Activated CD4-positive, CD25-positive, alpha-beta regulatory T cell (primary cell): Measurements from ENCODE around the gene RAET1G.
"Not testable (repeated sequence)": the region's sequence is repeated elsewhere in the genome, so short reads cannot be mapped to it uniquely, and the experiment has no call there.

Experiments
- DNase-seq, 4 experiments: peaks; one replicate each; lab custom pipeline; 2025; lab: John Stamatoyannopoulos, UW

Gene RAET1G

DNA sequence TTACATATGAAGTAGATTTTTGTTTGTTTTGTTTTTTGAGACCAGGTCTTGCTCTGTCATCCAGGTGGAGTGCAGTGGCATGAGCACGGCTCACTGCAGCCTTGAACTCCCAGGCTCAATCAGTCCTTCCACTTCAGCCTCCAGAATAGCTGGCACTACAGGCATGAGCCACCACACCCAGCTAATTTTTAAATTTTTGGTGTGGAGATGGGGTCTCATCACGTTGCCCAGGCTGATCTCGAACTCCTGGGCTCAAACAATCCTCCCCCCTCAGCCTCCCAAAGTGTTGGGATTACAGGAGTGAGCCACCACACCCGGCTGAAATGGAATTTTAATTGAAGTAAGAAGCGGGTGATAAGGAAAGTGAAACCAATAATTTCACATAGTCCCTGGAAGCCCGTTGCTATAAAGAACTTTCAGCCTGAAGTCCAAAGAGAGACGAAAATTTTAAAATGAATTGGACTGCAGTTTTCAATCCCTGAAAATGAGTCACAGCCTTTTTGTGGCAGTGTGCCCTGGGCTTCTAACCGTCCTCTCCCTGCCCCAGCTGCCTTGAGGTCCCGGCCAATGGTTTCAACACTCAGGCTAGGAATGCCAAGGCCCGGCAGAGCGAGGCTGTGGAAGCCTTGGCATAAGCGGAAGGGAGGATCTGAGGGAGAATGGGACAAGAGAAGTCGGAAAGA, 25.8 kb downstream of the RAET1G start:
- DNase-seq: no peak

DNA sequence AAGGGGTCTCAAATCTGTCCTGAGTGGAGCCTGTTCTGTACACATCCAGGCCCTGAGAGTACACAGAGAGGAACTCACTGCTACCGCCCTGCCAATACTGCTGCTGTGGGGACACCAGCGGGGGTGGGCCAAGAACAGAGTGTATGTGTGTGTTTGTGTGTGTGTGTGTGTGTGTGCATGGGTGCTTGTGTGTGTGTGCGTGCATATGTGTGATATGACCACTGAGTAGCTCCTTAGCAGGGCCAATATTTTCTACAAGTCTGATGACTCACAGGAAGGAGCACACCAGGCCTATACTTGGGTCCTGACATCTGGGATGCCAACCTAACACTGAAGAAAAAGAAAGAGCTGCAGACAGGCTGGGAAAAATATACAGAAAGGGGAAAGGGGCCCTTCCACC, 26.4 kb downstream of the RAET1G start:
- no peak for DNase-seq

DNA sequence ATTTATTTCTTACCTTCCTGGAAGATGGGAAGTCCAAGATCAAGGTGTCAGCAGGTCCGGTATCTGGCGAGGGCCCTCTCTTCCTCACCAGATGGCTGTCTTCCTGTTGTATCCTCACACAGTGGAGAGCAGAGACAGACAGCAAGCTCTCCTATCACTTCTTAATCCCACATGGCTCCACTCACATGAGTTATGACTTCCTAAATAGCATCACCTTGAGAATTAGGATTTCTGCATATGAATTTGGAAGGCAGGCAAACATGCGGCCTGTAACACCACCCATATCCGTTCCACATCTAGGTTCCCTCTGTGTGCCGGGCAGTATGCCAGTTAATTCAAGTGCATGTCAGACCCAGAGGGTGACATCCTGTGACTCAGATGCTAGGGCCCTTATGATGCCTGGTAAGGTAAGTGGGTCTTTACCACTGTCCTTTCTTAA, 27.1 kb downstream of the RAET1G start:
- no peak for DNase-seq

DNA sequence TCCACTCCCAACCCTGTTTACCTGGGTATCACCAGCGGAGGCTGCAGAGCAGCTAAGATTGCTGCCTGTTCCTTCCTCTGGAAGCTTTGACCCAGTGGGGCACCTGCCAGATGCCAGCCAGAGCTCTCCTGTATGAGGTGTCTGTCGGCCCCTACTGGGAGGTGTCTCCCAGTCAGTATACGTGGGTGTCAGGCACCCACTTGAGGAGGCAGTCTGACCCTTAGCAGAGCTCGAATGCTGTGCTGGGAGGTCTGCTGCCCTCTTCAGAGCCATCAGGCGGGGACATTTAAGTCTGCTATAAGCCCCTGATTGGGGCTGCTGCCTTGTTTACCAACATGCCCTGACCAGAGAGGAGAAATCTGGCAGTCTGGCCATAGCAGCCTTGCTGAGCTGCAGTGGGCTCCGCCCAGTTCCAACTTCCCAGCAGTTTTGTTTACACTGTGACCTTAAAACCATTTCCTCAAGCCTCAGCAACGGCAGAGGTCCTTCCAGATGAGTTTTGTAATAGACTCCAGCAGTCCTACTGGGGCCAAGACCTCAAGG, 27.8 kb downstream of the RAET1G start:
- no peak for DNase-seq

GRCh38 chr6:149891864-149892263, 31.1 kb downstream of the RAET1G start:
- not testable (repeated sequence) for DNase-seq

- DNase-seq: no peak
Observed at GRCh38 chr6:149891259-149891658, 31.7 kb downstream of the RAET1G start.

GRCh38 chr6:149890629-149891045, 32.3 kb downstream of the RAET1G start:
- DNase-seq: no peak

DNA sequence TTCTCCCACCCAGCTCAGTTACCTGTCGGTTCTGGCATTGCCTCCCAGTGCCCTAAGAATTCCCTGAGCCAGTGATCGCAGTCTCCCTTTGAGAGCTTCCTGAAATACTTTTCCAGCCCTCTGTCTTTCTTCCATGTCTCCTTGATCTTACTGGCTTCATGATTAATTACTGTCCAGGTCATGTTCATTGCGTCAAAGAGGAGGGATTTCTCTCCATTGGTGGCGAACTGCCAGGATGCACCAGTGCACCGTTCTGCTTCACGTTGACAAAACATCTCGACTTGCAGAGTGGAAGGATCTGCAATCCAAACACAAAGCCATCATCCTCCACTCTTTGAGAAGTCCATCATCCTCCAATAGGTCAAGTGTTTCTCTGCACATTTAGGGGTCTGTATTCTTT, 33.6 kb downstream of the RAET1G start:
- no peak for DNase-seq

GRCh38 chr6:149888659-149889058, 34.3 kb downstream of the RAET1G start:
- DNase-seq: no peak

GRCh38 chr6:149888093-149888492, 34.8 kb downstream of the RAET1G start:
- no peak for DNase-seq

GRCh38 chr6:149887343-149887742, 35.6 kb downstream of the RAET1G start:
- no peak for DNase-seq

GRCh38 chr6:149885888-149886287, 37.0 kb downstream of the RAET1G start:
- no peak for DNase-seq

DNA sequence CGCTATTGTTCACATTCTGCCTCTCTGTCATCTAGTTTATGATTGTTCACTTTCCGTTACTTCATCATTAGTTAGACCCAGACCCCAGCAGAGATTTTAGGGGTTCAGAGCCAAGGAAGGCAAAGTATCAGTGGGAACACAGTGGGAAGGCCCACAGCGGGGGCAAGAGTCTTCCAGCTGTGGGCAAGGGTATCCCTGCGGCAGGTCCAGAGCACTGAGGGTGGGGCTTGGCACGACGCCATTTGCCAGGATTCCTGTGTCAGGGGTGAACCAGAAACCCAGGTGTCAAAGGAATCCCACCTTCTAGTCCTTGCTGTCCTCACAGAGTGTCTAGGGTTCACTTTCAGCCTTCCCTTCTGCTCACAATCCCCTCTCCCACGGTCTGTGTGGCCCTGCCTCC, 38.3 kb downstream of the RAET1G start:
- no peak for DNase-seq

GRCh38 chr6:149884215-149884614, 38.7 kb downstream of the RAET1G start:
- no peak for DNase-seq

GRCh38 chr6:149881860-149882259, 41.1 kb downstream of the RAET1G start:
- no peak for DNase-seq

DNA sequence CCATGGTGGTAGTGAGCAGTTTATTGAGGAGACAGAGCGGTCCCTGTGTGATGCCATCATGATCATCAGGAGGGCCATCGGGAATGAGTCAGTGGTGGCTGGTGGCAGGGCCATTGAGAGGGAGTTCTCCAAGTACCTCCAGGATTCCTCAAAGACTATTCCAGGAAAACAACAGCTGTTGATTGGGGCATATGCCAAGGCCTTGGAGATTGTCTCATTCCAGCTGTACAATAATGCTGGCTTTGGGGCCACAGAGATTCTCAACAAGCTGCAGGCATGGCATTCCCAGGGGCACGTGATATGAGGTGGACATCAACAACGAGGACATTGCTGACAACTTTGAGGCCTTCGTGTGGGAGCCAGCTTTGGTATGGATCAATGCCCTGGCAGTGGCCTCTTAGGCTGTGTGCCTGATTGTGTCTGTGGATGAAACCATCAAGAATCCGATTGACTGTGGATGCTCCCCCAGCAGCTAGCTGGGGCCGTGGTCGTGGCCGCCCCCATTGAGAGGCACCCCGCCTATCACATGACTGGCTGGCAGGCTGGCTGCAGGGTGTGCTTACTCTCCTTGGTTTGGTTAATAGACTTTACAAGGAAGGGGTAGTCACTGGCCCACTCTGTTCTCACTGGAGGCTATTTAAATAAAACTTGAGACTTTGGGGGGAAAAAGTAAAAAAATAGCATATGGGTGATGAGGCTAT, 41.7 kb downstream of the RAET1G start:
- DNase-seq: no peak

GRCh38 chr6:149877659-149878058, 45.3 kb downstream of the RAET1G start:
- no peak for DNase-seq

DNA sequence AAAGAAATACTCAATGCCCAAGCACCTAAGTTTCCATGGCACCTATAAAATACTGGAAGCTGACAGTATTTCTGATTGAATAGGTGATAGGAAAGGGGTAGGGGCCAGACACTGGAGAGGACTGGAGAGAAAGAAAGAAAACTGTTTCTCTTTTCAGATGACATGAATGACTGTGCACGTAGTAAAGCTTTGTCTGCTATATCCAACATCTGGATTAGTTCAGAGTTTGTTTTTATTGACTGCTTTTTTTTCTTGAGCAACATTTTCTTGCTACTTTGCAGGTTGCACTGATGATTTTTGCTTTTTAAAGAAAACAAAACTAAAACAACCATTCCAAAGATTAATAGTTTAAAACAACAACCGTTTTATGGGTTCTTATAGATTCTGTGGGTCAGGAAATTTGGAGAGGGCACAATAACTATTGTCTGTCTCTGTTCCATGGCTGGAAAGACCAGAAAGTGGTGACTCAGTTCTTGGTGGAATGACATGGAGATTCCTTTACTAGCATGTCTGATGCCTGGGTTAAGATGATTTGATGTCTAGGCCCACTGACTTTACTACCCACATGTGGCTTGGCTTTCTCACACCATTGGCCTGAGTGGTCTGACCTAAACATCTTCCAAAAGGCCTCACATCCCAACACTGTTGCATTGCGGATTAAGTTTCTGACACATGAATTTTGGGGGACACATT, 46.5 kb downstream of the RAET1G start:
- no peak for DNase-seq

GRCh38 chr6:149872233-149872632, 50.7 kb downstream of the RAET1G start:
- no peak for DNase-seq

GRCh38 chr6:149871182-149871581, 51.7 kb downstream of the RAET1G start:
- DNase-seq: no peak

GRCh38 chr6:149869275-149869892, 53.5 kb downstream of the RAET1G start:
- DNase-seq: no peak

DNA sequence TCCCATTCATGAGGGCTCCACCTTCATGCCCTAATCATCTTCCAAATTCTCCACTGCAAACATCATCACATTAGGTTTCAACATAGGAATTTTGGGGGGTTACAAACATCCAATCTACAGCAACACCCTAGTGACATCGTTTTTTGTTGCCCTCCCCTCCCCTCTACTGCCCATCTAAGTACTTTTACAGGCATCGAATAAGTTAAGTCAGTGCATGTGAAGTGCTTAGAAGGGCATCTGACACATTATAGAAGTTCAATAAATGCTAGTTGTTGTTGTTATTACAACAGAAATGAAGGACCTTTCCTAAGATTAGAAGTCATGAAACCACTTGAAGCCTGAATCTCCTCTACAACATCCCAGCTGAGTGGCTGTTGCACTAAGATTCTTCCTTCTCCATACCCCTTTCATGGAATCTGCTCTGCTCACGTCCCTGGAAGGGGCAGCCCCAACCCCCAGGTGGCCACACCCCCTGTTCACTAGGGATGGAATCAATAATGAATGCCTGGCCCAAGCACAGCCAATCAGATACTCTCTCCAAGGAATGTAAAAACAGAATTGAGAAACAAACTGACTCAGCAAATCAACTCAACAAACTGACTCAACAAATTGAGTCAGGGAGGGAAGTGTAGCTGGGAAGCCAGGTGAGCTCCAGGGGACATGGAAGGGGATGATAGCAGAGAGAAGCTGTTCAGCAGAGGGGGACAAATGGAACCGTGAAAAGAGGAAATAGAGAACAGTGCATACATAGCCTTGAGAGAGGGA, 54.9 kb downstream of the RAET1G start:
- DNase-seq: no peak
